ENCODE data around the gene NUP133. TPM values are rescaled to one million over a fixed set of nuclear protein-coding genes. Genes with fewer than 3 reads are reported as not detected.

NUP133 gene
- total RNA-seq, 1 experiment from 2014 or later, result 50.9 TPM

GRCh38 chr1:229552732-229553131 is 44.6 kb upstream of the NUP133 start:
- Mint-ChIP-seq H3K4me3 (ENCODE audit: low read depth, unreplicated experiment) (no peak overlapping the region), H3K36me3 (ENCODE audit: insufficient read depth, unreplicated experiment) (peaks cover 4% of the 10 kb centered on the region), H3K27ac (ENCODE audit: unreplicated experiment) (no peak overlapping the region), H3K4me1 (ENCODE audit: low read depth, unreplicated experiment) (peaks cover 15% of the 10 kb centered on the region), H3K27me3 (ENCODE audit: unreplicated experiment) (no peaks in the 10 kb centered on the region), H3K9me3 (ENCODE audit: low read depth, unreplicated experiment) (no peaks in the 10 kb centered on the region)
- TF ChIP-seq CTCF (IDR thresholded peaks at IDR 0.05; ENCODE audit: unreplicated experiment), result no peak
- intact Hi-C loops (cut with micrococcal nuclease; ENCODE audit: unreplicated experiment), result no loop called here
- CTCF ChIA-PET, result no interaction called here
- BruUV-seq (replicated peaks), result no TSS peak
- DNase-seq, result no peak

GRCh38 chr1:229550812-229551567 is 42.8 kb upstream of the NUP133 start:
- CTCF ChIA-PET, result no interaction called here
- BruUV-seq (replicated peaks), result no TSS peak
- TF ChIP-seq CTCF (IDR thresholded peaks at IDR 0.05; ENCODE audit: unreplicated experiment), result no peak
- Mint-ChIP-seq H3K27me3 (ENCODE audit: unreplicated experiment) (no peaks in the 10 kb centered on the region), H3K4me3 (ENCODE audit: low read depth, unreplicated experiment) (no peak overlapping the region), H3K4me1 (ENCODE audit: low read depth, unreplicated experiment) (peaks cover under 1% of the 10 kb centered on the region), H3K9me3 (ENCODE audit: low read depth, unreplicated experiment) (no peaks in the 10 kb centered on the region), H3K36me3 (ENCODE audit: insufficient read depth, unreplicated experiment) (no peaks in the 10 kb centered on the region), H3K27ac (ENCODE audit: unreplicated experiment) (no peak overlapping the region)
- intact Hi-C loops (cut with micrococcal nuclease; ENCODE audit: unreplicated experiment), result no loop called here
- DNase-seq, result no peak

- no peaks in the 10 kb centered on the region for H3K9me3 Mint-ChIP-seq (ENCODE audit: low read depth, unreplicated experiment)
- no peak overlapping the region for H3K4me3 Mint-ChIP-seq (ENCODE audit: low read depth, unreplicated experiment)
- H3K36me3 Mint-ChIP-seq (ENCODE audit: insufficient read depth, unreplicated experiment), result no peaks in the 10 kb centered on the region
- intact Hi-C loops (cut with micrococcal nuclease; ENCODE audit: unreplicated experiment), result no loop called here
- no peaks in the 10 kb centered on the region for H3K4me1 Mint-ChIP-seq (ENCODE audit: low read depth, unreplicated experiment)
- BruUV-seq (replicated peaks), result no TSS peak
- CTCF ChIA-PET, result no interaction called here
- no peak for DNase-seq
- TF ChIP-seq CTCF (IDR thresholded peaks at IDR 0.05; ENCODE audit: unreplicated experiment), result no peak
- no peak overlapping the region for H3K27ac Mint-ChIP-seq (ENCODE audit: unreplicated experiment)
- no peaks in the 10 kb centered on the region for H3K27me3 Mint-ChIP-seq (ENCODE audit: unreplicated experiment)
Observed at GRCh38 chr1:229547542-229547941, 39.4 kb upstream of the NUP133 start.

GRCh38 chr1:229544587-229544986 is 36.4 kb upstream of the NUP133 start:
- Mint-ChIP-seq H3K27me3 (ENCODE audit: unreplicated experiment) (no peaks in the 10 kb centered on the region), H3K4me1 (ENCODE audit: low read depth, unreplicated experiment) (no peaks in the 10 kb centered on the region), H3K4me3 (ENCODE audit: low read depth, unreplicated experiment) (no peak overlapping the region), H3K27ac (ENCODE audit: unreplicated experiment) (no peak overlapping the region), H3K9me3 (ENCODE audit: low read depth, unreplicated experiment) (no peaks in the 10 kb centered on the region), H3K36me3 (ENCODE audit: insufficient read depth, unreplicated experiment) (peaks cover 14% of the 10 kb centered on the region)
- intact Hi-C loops (cut with micrococcal nuclease; ENCODE audit: unreplicated experiment), result no loop called here
- no peak for DNase-seq
- no TSS peak for BruUV-seq (replicated peaks)
- CTCF ChIA-PET, result no interaction called here
- TF ChIP-seq CTCF (IDR thresholded peaks at IDR 0.05; ENCODE audit: unreplicated experiment), result no peak
